GM20431 (cell line): ENCODE measurements around the gene ARSD.
"Not testable (repeated sequence)": the region's sequence is repeated elsewhere in the genome, so short reads cannot be mapped to it uniquely, and the experiment has no call there.

Source experiments
- in situ Hi-C: fragments of 300-500 bp; cut with MseI, MboI; formaldehyde crosslinking; loops from one replicate; pipeline ENCODE4 v1.15.0; 2020; ENCODE audit warnings: low sequenced_read_pairs; ENCODE audit not compliant: unreplicated experiment

Gene ARSD

GRCh38 chrX:2934715-2935710 lies 5.9 kb upstream of the ARSD start:
- in situ Hi-C loops = no loop called here

- in situ Hi-C loops = no loop called here
These were observed 4.2 kb upstream of the ARSD start for GRCh38 chrX:2933125-2933900.

DNA sequence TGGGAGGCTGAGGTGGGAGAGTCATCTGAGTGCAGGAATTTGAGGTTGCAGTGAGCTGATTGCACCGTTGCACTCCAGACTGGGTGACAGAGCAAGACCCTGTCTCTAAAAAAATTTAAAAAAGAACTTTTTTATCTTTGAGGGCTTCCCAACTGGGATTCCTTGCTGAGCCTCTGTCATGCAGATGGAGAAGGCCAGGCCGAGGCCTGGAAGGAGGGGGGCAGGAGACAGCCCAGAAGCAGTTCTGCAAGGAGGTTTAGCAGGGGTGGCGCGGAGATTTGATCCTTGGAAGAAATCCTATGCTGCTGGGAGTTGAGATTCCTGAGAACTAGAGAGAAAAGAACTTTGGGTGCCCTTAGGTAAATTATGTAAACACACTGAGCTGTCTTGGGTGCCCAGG lies 2.5 kb upstream of the ARSD start:
- in situ Hi-C loops = no loop called here

DNA sequence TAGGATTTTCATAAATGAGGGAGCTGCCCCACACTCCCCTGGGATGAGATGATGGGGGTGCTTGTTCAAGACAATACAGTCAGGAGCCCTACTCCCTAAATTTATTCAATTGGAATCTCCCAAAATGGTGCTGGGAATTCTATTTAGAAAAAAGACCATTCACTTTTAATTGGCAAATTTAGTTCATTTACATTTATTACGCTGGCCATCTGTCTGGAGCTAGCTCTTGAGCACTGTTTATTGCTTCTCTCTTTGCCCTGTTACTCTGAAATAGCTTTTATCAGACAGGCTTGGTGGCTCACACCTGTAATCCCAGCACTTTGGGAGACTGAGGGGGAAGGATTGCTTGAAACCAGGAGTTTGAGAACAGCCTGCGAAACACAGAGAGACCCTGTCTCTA lies 2.0 kb upstream of the ARSD start:
- in situ Hi-C loops = no loop called here

GRCh38 chrX:2928191-2928582 lies 952 bp downstream of the ARSD start:
- in situ Hi-C loops = no loop called here

GRCh38 chrX:2926664-2927275 lies 2.4 kb downstream of the ARSD start:
- in situ Hi-C loops = no loop called here

GRCh38 chrX:2926255-2926654 lies 2.9 kb downstream of the ARSD start:
- in situ Hi-C loops = not testable (repeated sequence)

DNA sequence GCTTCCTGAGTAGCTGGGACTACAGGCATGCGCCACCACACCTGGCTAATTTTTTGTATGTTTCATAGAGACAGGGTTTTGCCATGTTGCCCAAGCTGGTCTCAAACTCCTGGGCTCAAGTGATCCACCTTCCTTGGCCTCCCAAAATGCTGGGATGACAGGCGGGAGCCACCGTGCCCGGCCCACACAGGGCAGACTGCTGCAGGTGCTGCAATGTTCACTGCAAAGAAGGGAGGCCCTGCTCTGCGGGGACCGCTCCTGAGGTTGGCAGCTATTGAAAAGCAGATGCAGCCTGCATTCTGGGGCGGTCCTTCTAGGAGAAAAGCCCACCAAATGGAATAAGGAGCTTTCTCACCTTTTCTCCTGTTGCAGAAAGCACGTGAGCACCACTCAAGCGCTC lies 5.0 kb downstream of the ARSD start:
- in situ Hi-C loops = no loop called here

- in situ Hi-C loops = no loop called here
These were observed 7.4 kb downstream of the ARSD start for GRCh38 chrX:2921750-2922149.

DNA sequence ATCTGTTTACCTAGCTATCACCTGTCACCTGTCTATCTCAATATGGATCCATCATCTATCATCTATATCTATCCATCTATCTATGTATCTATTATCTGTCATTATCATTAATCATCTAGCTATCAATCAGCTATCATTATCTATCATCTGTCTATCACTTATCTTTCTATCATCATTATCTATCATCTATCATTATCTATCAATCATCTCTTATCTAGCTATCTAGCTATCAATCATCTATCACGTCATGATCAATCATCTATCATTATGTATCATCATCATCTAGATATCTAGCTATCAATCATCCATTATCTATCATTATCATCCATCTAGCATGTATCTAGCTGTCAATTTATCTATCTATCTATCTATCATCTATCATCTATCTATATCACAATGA lies 7.9 kb downstream of the ARSD start:
- in situ Hi-C loops = no loop called here

GRCh38 chrX:2917767-2918166 lies 11.4 kb downstream of the ARSD start:
- in situ Hi-C loops = no loop called here

DNA sequence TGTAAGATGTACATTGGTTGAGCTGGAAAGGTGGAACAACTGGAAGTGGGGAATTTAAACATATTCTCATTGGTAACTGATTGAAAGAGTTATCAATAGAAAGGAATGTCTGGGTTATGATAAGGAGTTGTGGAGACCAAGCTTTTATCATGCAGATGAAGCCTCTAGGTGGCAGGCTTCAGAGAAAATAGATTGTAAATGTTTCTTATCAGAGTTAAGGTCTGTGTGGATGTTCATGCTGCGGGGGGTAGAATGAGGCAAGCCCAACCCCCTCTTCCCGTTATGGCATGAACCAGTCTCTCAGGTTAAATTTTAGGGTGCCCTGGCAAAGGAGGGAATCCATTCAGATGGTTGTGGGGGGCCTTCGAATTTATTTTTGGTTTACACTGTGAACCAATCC lies 16.0 kb downstream of the ARSD start:
- in situ Hi-C loops = no loop called here

DNA sequence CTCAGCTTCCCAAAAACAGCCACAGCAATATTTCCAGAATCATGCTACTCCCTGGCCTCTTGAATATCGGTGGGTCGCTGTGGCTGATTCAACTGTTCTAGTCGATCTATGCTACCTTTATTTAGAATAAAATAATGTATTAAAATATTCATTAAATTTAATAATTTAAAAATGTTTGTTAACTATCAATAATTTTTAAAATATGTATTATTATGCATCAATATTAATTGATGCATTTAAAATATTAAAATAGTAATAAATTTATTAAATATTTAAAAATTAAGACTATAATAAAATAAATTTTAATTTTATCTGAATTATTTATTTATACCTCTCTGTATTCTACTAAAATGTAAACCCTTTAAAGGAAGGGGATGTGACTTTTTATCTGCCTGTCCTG lies 19.0 kb downstream of the ARSD start:
- in situ Hi-C loops = no loop called here

GRCh38 chrX:2908125-2908685 lies 20.9 kb downstream of the ARSD start:
- in situ Hi-C loops = no loop called here

DNA sequence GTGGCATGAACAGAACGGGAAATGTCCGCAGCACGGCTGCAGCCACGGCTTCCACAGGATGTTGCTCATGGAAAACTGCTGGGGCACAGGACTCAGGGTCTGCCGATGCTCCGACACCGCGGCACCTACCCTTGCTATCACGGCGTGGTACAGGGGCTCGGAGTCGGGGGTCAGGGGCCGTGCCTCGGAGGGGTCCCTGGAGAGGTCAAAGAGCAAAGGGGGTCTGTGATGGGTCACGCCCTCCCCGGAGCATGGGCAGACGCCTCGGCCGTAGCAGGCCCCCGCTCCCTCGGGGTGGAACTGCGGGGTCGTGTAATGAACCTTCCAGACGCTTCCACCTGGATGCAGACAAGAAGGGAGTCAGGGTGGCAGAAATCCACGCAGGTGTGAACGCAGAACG lies 21.8 kb downstream of the ARSD start:
- in situ Hi-C loops = no loop called here

- in situ Hi-C loops = no loop called here
These were observed 25.8 kb downstream of the ARSD start for GRCh38 chrX:2903366-2903765.

- in situ Hi-C loops = no loop called here
These were observed 26.3 kb downstream of the ARSD start for GRCh38 chrX:2902841-2903240.

DNA sequence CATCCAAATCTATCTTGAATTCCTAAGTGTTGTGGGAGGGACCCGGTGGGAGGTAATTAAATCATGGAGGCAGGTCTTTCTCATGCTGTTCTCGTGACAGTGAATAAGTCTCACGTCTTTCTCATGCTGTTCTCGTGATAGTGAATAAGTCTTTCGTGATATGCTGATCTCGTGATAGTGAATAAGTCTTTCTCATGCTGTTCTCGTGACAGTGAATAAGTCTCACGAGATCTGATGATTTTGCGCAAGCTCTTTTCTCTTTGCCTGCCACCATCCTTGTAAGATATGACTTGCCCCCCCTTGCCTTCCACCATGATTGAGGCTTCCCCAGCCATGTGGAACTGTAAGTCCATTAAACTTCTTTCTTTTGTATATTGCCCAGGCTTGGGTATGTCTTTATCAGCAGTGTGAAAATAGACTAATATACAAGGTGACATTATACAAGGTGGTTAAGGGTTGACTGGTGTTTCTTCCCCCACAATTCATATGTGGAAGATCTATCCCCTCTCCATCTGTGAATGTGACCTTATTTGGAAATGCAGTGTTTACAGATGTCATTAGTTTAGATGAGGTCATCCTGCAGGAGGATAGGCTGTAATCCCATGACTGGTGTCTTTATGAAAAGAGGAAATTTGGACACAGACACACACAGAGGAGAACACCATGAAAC lies 27.6 kb downstream of the ARSD start:
- in situ Hi-C loops = no loop called here

DNA sequence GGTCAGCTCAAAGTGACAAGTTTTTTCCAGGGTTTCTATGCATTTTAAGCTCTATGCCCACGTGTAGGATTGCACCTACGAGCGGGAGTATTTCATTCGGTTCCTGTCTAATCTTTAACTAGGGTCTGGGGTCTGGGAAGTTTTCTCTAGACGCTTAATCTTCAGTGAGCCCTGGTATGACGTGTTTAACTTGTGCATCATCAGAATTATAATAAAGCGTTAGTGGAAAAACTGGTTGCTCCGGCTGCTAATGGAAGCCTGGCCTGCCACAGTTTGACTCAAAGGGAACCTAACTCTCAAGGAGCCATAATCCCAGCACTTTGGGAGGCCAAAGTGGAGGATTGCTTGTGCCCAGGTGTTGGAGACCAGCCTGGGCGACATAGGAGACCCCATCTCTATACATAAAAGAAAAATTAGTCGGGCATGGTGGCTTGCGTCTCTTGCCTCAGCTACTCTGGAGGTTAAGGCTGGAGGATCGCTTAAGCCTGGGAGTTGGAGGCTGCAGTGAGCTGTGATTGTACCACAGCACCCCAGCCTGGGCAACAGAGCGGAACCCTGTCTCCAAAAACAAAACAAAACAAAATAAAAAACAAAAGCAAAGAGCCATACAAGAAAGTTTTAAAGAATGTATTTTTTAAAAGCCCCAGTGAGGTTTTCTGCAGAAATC lies 30.2 kb downstream of the ARSD start:
- in situ Hi-C loops = no loop called here
